Stimulated activated effector memory CD8-positive, alpha-beta T cell treated with anti-CD3 and anti-CD28 coated beads, Interleukin-12 subunit alpha, Interleukin-12 subunit beta, amount 100 ng/mL, for 72 hours (primary cell): ENCODE results near the gene CCDC192.
"Not testable (repeated sequence)": the region's sequence is repeated elsewhere in the genome, so short reads cannot be mapped to it uniquely, and the experiment has no call there.

Experiments used
- ATAC-seq: fragments of 150-1000 bp; cut with Tn5 transposase; 2 replicates; pipeline ENCODE4 v1.10.0; 2021
- DNase-seq, 2 donors: peaks; one replicate each; pipeline ENCODE4 v3.0.0; 2021 to 2022; ENCODE audit warnings: low spot score in 2 of 2
- H3K27ac Mint-ChIP-seq: one replicate; pipeline ENCODE4 v1.8.0; 2022; ENCODE audit warnings: mild to moderate bottlenecking, mixed read lengths
- H3K36me3 Mint-ChIP-seq: one replicate; pipeline ENCODE4 v1.8.0; 2022; ENCODE audit warnings: mild to moderate bottlenecking, mixed read lengths
- H3K4me1 Mint-ChIP-seq: one replicate; pipeline ENCODE4 v1.8.0; 2022; ENCODE audit warnings: mixed read lengths
- H3K4me3 Mint-ChIP-seq: one replicate; pipeline ENCODE4 v1.8.0; 2022; ENCODE audit warnings: mild to moderate bottlenecking, mixed read lengths
- H3K9me3 Mint-ChIP-seq: one replicate; pipeline ENCODE4 v1.8.0; 2022; ENCODE audit warnings: mixed read lengths

The CCDC192 gene

GRCh38 chr5:127702926-127703561 lies at the start of gene CCDC192:
Gene CCDC192, plus strand, starts transcription at chr5:127703391. Its CDS starts 55 bp downstream, at chr5:127703446.
- Mint-ChIP-seq H3K9me3 (no peaks in the 10 kb centered on the region), H3K4me3 (no peak within 1 kb of the TSS), H3K36me3 (no peaks in the 10 kb centered on the region), H3K4me1 (no peaks in the 10 kb centered on the region), H3K27ac (no peak within 1 kb of the TSS)
- ATAC-seq (peak; percentile 78), DNase-seq (no peak)

GRCh38 chr5:127656825-127657224 lies 46.4 kb upstream of the CCDC192 start:
- DNase-seq (no peak), ATAC-seq (no peak)
- peaks cover 10% of the 10 kb centered on the region for H3K4me1 Mint-ChIP-seq
- H3K4me3 Mint-ChIP-seq: no peak overlapping the region
- H3K36me3 Mint-ChIP-seq: no peaks in the 10 kb centered on the region
- no peak overlapping the region for H3K27ac Mint-ChIP-seq
- H3K9me3 Mint-ChIP-seq: no peaks in the 10 kb centered on the region

DNA sequence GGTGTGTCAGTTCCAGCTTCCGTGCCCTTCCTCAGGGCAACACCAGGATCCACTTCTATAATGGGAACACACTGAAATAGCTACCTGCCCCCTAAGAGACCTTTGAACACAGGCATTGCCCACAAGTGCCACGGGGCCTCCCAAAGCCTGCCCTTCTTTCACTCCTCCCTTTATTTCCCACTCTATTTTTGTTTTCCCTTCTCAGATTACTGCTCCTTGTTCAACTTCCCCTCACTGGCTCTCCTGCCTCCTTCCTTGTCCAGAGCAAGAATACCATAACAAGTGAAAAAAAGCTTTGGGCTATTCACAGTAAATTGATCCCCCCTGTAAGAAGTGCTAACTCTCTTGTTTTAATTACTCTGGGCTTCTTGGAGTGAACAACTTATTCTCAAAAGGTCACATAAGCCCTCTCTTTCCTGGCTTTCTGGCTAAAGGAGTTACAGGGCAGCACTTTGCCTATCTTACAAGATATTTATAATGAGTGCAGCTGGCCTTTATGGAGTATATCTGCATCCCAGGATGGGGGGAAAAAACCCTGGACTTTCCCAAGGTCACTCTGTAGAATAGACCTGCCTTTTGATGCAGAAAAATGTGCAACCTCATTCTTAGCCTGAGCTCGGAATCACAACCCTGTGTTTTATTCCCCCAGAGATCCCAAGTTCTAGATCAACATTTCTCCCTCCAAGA lies 43.0 kb upstream of the CCDC192 start:
- H3K4me1 Mint-ChIP-seq: no peaks in the 10 kb centered on the region
- H3K27ac Mint-ChIP-seq: no peak overlapping the region
- no peak overlapping the region for H3K4me3 Mint-ChIP-seq
- no peaks in the 10 kb centered on the region for H3K9me3 Mint-ChIP-seq
- ATAC-seq (no peak), DNase-seq (no peak)
- no peaks in the 10 kb centered on the region for H3K36me3 Mint-ChIP-seq

- Mint-ChIP-seq H3K4me1 (no peaks in the 10 kb centered on the region), H3K9me3 (no peaks in the 10 kb centered on the region), H3K27ac (no peak overlapping the region), H3K36me3 (no peaks in the 10 kb centered on the region), H3K4me3 (no peak overlapping the region)
- no peak for DNase-seq
- no peak for ATAC-seq
Observed at GRCh38 chr5:127664093-127664492, 39.1 kb upstream of the CCDC192 start.

- no peak for ATAC-seq
- Mint-ChIP-seq H3K4me3 (no peak overlapping the region), H3K4me1 (no peaks in the 10 kb centered on the region), H3K27ac (no peak overlapping the region), H3K9me3 (no peaks in the 10 kb centered on the region), H3K36me3 (no peaks in the 10 kb centered on the region)
- DNase-seq: no peak
Observed at GRCh38 chr5:127665641-127666040, 37.5 kb upstream of the CCDC192 start.

- Mint-ChIP-seq H3K27ac (no peak overlapping the region), H3K4me1 (no peaks in the 10 kb centered on the region), H3K36me3 (no peaks in the 10 kb centered on the region), H3K4me3 (no peak overlapping the region), H3K9me3 (no peaks in the 10 kb centered on the region)
- ATAC-seq (no peak), DNase-seq (no peak)
Observed at GRCh38 chr5:127666043-127666716, 37.0 kb upstream of the CCDC192 start.

GRCh38 chr5:127667926-127668325 lies 35.3 kb upstream of the CCDC192 start:
- H3K4me1 Mint-ChIP-seq: no peaks in the 10 kb centered on the region
- H3K36me3 Mint-ChIP-seq: no peaks in the 10 kb centered on the region
- ATAC-seq: no peak
- DNase-seq: no peak
- no peak overlapping the region for H3K27ac Mint-ChIP-seq
- no peak overlapping the region for H3K4me3 Mint-ChIP-seq
- no peaks in the 10 kb centered on the region for H3K9me3 Mint-ChIP-seq

DNA sequence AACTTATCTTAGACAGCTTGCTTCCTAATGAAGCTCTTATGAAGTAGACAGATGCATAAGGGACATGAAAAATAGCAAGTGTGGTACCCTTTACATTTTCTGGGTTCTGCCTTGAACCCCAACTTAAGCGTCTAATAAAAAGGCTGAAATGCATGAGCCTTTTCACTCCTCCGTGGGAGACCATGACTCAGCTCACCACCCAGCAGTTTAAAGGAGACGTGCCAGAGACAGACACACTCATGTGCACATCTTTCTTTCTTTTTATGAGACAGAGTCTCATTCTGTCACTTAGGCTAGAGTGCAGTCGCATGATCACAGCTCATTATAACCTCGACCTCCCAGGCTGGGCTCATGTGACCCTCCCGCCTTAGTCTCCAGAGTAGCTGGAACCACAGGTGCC lies 32.0 kb upstream of the CCDC192 start:
- Mint-ChIP-seq H3K27ac (no peak overlapping the region), H3K4me3 (no peak overlapping the region), H3K36me3 (no peaks in the 10 kb centered on the region), H3K9me3 (peaks cover 3% of the 10 kb centered on the region), H3K4me1 (no peaks in the 10 kb centered on the region)
- no peak for DNase-seq
- no peak for ATAC-seq

GRCh38 chr5:127673117-127673800 lies 29.9 kb upstream of the CCDC192 start:
- H3K4me3 Mint-ChIP-seq: no peak overlapping the region
- ATAC-seq: no peak
- DNase-seq: no peak
- H3K4me1 Mint-ChIP-seq: no peaks in the 10 kb centered on the region
- no peak overlapping the region for H3K27ac Mint-ChIP-seq
- peaks cover 3% of the 10 kb centered on the region for H3K9me3 Mint-ChIP-seq
- H3K36me3 Mint-ChIP-seq: no peaks in the 10 kb centered on the region

DNA sequence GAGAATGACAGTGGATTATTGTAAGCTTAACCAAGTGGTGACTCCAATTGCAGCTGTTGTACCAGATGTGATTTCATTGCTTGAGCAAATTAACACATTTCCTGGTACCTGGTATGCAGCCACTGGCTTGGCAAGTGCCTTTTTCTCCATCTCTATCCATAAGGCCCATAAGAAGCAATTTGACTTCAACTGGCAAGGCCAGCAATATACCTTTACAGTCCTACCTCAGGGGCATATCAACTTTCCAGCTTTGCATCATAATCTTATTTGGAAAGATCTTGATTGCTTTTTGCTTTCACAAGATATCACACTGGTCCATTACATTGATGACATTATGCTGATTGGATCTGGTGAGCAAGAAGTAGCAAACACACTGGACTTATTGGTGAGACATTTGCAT lies 26.2 kb upstream of the CCDC192 start:
- not testable (repeated sequence) for ATAC-seq, H3K4me3 Mint-ChIP-seq, DNase-seq, H3K4me1 Mint-ChIP-seq, H3K9me3 Mint-ChIP-seq, H3K27ac Mint-ChIP-seq, H3K36me3 Mint-ChIP-seq

- not testable (repeated sequence) for H3K27ac Mint-ChIP-seq, ATAC-seq, H3K36me3 Mint-ChIP-seq, DNase-seq, H3K4me1 Mint-ChIP-seq, H3K9me3 Mint-ChIP-seq, H3K4me3 Mint-ChIP-seq
Observed at GRCh38 chr5:127679691-127680330, 23.4 kb upstream of the CCDC192 start.

DNA sequence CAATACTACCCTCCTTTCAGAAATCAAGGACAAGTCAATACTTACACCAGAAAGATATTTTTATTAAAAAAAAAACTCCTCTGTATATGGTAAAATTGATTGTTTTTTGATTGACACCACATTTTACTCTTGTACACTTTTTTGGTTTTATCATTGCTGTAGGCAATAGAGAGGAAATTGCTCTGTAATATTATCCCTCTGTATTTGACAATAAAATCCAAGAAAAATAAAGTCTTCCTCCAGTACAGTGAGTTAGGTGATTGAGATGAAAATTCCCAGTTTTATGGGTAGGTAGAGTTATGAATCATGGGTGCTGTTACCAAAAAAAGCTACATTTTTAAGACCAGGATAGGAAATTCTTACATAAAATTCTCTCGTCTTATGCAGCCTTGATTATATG lies 22.6 kb upstream of the CCDC192 start:
- no peak for ATAC-seq
- no peaks in the 10 kb centered on the region for H3K9me3 Mint-ChIP-seq

GRCh38 chr5:127683008-127683407 lies 20.2 kb upstream of the CCDC192 start:
- DNase-seq: no peak
- H3K4me1 Mint-ChIP-seq: no peaks in the 10 kb centered on the region

More for the DNA sequence above, 22.6 kb upstream of the CCDC192 start:
- Mint-ChIP-seq H3K4me1 (no peaks in the 10 kb centered on the region), H3K4me3 (no peak overlapping the region), H3K36me3 (no peaks in the 10 kb centered on the region), H3K27ac (no peak overlapping the region)
- DNase-seq: no peak

DNA sequence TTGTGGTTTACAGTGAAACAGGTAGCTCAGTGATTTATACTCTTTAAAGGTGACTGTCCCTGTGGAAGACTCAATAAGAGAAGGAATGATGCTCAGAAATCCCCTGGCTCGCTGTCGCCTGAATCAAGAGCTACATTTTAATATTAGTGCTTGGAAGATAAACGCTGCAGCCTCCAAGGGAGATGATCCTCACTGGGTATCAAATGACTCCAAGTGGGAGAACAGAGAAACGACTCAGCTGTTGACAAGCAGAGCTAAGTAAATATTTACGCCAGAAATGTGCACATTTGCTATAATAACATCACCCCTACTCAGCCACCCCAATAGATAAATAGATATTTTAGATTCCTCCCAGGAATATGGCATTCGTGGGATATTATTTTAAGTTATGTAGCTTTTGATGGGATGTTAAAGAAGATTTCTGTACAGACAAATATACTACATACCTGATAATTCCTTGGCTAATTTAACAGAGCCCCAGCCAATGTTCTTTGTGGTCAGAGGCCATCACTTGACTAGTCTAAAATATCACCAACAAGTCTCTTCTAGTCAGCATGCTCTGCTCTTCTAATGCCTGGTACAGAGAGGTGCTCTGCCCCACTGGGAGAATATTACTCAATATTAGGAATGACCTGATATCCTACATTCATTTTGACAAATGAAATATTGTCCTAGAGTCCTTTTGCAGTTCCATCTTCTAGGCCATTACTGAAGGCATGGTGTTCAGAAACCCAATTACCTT lies 18.3 kb upstream of the CCDC192 start:
- no peaks in the 10 kb centered on the region for H3K36me3 Mint-ChIP-seq
- H3K4me1 Mint-ChIP-seq: no peaks in the 10 kb centered on the region
- no peak overlapping the region for H3K27ac Mint-ChIP-seq
- H3K4me3 Mint-ChIP-seq: no peak overlapping the region
- DNase-seq: no peak
- ATAC-seq: no peak
- no peaks in the 10 kb centered on the region for H3K9me3 Mint-ChIP-seq

More at GRCh38 chr5:127683008-127683407, 20.2 kb upstream of the CCDC192 start:
- no peak for ATAC-seq
- no peaks in the 10 kb centered on the region for H3K9me3 Mint-ChIP-seq
- H3K4me3 Mint-ChIP-seq: no peak overlapping the region
- H3K36me3 Mint-ChIP-seq: no peaks in the 10 kb centered on the region
- H3K27ac Mint-ChIP-seq: no peak overlapping the region
